ENCODE results near the gene FRY.

The FRY gene

DNA sequence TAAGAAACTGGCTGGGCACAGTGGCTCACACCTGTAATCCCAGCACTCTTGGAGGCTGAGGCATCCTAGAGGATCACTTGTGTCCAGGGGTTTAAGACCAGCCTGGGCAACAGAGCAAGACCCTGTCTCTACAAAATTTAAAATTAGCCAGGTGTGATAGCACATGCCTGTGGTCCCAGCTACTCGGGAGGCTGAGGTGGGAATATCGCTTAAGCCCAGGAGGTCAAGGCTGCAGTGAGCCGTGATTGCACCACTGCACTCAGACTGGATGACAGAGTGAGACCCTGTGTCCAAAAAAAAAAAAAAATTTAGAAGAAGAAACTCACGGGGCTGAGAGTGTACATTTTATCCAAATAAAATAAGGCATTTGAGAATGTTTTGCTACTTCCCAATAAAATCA is 224.7 kb downstream of the FRY start:
- TF ChIP-seq, protein P1, sequence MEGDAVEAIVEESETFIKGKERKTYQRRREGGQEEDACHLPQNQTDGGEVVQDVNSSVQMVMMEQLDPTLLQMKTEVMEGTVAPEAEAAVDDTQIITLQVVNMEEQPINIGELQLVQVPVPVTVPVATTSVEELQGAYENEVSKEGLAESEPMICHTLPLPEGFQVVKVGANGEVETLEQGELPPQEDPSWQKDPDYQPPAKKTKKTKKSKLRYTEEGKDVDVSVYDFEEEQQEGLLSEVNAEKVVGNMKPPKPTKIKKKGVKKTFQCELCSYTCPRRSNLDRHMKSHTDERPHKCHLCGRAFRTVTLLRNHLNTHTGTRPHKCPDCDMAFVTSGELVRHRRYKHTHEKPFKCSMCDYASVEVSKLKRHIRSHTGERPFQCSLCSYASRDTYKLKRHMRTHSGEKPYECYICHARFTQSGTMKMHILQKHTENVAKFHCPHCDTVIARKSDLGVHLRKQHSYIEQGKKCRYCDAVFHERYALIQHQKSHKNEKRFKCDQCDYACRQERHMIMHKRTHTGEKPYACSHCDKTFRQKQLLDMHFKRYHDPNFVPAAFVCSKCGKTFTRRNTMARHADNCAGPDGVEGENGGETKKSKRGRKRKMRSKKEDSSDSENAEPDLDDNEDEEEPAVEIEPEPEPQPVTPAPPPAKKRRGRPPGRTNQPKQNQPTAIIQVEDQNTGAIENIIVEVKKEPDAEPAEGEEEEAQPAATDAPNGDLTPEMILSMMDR (IDR thresholded peaks at IDR 0.05; ENCODE audit: control insufficient read depth, extremely low read depth, insufficient read depth): no peak
- H3K4me3 ChIP-seq (ENCODE audit: low read depth, low read length): no peak overlapping the region

GRCh38 chr13:32257649-32258048 is 226.1 kb downstream of the FRY start:
- TF ChIP-seq, protein P1 (IDR thresholded peaks at IDR 0.05; ENCODE audit: control insufficient read depth, extremely low read depth, insufficient read depth): no peak
- peak; percentile 45 for DNase-seq (ENCODE audit: low read depth)
- no peak overlapping the region for H3K4me3 ChIP-seq (ENCODE audit: low read depth, low read length)

More for the DNA sequence above, 224.7 kb downstream of the FRY start:
- no peak for DNase-seq (ENCODE audit: low read depth)

GRCh38 chr13:32259116-32259515 is 227.5 kb downstream of the FRY start:
- H3K4me3 ChIP-seq (ENCODE audit: low read depth, low read length): no peak overlapping the region
- TF ChIP-seq, protein P1 (IDR thresholded peaks at IDR 0.05; ENCODE audit: control insufficient read depth, extremely low read depth, insufficient read depth): 0 out of 2 replicates have a peak, but pooled peaks have one; percentile 5
- DNase-seq (ENCODE audit: low read depth): no peak

- no peak overlapping the region for H3K4me3 ChIP-seq (ENCODE audit: low read depth, low read length)
- DNase-seq (ENCODE audit: low read depth): no peak
- TF ChIP-seq, protein P1 (IDR thresholded peaks at IDR 0.05; ENCODE audit: control insufficient read depth, extremely low read depth, insufficient read depth): no peak
These were observed 230.0 kb downstream of the FRY start for GRCh38 chr13:32261567-32261966.

GRCh38 chr13:32262165-32262564 is 230.6 kb downstream of the FRY start:
- DNase-seq (ENCODE audit: low read depth): no peak
- H3K4me3 ChIP-seq (ENCODE audit: low read depth, low read length): no peak overlapping the region
- TF ChIP-seq, protein P1 (IDR thresholded peaks at IDR 0.05; ENCODE audit: control insufficient read depth, extremely low read depth, insufficient read depth): no peak

- TF ChIP-seq, protein P1 (IDR thresholded peaks at IDR 0.05; ENCODE audit: control insufficient read depth, extremely low read depth, insufficient read depth): no peak
- DNase-seq (ENCODE audit: low read depth): no peak
These were observed 231.0 kb downstream of the FRY start for GRCh38 chr13:32262619-32263018.

DNA sequence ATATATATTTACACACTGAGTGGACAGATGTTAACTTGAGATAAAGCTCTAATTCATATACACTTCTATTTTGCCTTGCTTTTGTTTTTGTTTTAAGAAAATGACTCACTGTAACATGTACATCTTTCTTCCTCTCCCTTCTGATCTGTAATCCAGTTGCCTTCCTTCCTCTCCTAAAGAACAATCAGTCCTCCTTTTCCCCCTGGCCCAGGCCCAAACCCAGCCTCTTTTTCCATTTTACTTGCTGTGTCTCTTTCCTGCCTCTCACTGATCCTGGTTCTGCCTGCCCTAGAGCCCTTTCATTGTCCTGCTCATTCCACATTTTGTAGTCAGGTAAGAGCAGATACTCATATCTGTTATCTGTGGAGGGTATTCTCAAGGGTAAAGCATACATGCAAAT is 232.8 kb downstream of the FRY start:
- H3K4me3 ChIP-seq (ENCODE audit: low read depth, low read length): no peak overlapping the region
- TF ChIP-seq, protein P1 (IDR thresholded peaks at IDR 0.05; ENCODE audit: control insufficient read depth, extremely low read depth, insufficient read depth): no peak
- DNase-seq (ENCODE audit: low read depth): no peak

More at GRCh38 chr13:32262619-32263018, 231.0 kb downstream of the FRY start:
- no peak overlapping the region for H3K4me3 ChIP-seq (ENCODE audit: low read depth, low read length)

Measured in LNCaP clone FGC (cell line).